Activated CD4-positive, CD25-positive, alpha-beta regulatory T cell (primary cell): Measurements from ENCODE around the gene FOXI1.
"Not testable (repeated sequence)": the region's sequence is repeated elsewhere in the genome, so short reads cannot be mapped to it uniquely, and the experiment has no call there.

Experiments
- DNase-seq, 4 experiments: peaks; one replicate each; lab custom pipeline; 2025; lab: John Stamatoyannopoulos, UW

Gene FOXI1

DNA sequence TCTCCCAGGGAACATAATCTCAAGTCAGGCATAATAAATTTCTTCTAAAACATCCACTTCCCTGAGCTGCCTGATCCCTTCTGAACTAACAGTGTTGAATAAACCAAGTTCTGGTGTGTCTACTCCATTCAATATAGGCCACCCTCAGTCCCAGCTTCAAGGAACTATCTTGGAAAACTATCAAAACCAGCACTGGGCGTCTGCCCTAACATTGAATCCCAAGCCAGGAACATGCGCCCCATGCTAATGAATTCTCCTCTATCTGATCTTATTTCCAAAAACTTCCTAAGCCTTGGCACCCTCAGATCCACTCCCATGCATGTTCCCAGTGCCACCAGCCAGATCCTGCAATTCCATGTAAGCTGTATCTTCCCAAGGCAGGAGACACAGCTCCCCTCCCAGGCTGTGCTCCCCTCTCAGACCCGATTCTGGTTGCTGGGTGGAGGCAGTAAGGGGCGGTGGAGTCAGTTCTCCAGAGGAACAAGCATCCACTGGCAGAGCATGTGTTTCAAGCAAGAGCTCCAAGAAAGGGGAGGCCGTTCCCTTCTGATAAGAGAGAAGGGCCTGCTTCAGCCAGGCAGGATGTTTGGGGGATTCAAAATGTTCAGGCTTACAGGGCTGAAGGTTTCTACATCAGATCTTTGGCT, 13.1 kb upstream of the FOXI1 start:
- DNase-seq: no peak

GRCh38 chr5:170094329-170094728, 11.4 kb upstream of the FOXI1 start:
- not testable (repeated sequence) for DNase-seq

- no peak for DNase-seq
These were observed 10.1 kb upstream of the FOXI1 start for GRCh38 chr5:170095646-170096045.

DNA sequence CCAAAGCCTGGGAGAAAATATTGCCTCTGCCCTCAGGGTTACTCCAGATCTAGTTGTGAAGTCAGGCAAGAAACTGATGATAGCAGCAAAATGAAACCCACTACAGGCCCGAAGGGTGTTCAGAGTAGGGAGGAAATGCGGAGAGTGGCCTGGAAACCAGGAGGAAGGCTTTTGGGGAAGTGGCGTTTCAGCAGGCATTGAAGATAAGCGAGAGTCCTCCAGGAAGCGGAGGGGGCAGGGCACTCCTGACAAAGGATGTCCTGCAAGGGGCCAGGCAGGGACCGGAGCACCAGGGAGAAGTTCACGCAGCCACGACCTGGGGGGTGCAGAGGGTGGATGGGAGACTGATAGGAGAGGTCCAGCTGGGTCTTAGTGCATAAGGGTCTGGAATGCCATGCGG, 7.8 kb upstream of the FOXI1 start:
- DNase-seq: no peak

GRCh38 chr5:170100066-170100943, 5.4 kb upstream of the FOXI1 start:
- peak; percentile 19 to 47 (median 35) for DNase-seq

GRCh38 chr5:170103447-170103846, 2.2 kb upstream of the FOXI1 start:
- no peak for DNase-seq

- no peak for DNase-seq
These were observed 1.4 kb upstream of the FOXI1 start for GRCh38 chr5:170104299-170104698.

DNA sequence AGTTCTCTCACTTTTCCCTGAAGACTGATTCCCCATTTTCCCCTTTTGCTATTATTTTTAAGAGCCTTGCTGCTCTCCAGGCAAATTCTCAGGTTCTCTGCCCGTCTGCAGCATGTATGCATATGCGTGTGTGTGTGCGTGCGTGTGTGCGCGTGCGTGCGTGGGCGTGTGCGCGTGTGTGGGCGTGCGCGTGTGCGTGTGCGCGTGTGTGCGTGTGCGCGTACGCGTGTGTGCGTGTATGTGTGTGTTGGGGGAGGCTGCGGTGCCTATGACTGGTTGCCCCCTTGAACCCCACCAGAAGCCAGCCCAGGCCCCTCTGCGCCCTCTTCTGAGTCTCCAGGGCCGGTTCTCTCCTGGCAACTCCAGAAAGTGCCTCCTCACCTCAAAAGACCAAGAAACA, 987 bp upstream of the FOXI1 start:
- no peak for DNase-seq

GRCh38 chr5:170107674-170108073, 2.0 kb downstream of the FOXI1 start:
- no peak for DNase-seq

DNA sequence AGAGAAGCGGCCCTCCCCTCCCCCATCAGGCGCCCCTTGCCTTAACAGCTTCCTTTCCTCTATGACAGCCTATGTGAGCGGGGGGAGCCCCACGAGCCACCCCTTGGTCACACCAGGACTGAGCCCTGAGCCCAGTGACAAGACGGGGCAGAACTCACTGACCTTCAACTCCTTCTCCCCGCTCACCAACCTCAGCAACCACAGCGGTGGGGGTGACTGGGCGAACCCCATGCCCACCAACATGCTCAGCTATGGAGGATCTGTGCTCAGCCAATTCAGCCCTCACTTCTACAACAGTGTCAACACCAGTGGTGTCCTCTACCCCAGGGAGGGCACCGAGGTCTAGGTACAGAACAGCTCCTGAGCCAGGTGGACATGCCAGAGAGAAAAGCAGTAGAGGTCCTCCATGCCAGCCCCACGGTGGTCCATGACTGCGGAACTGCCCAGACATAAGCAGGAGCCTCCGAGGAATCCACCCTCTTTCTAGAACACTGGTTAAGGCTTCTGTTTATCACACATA, 2.6 kb downstream of the FOXI1 start:
- DNase-seq: no peak

- DNase-seq: no peak
These were observed 3.6 kb downstream of the FOXI1 start for GRCh38 chr5:170109059-170110031.

DNA sequence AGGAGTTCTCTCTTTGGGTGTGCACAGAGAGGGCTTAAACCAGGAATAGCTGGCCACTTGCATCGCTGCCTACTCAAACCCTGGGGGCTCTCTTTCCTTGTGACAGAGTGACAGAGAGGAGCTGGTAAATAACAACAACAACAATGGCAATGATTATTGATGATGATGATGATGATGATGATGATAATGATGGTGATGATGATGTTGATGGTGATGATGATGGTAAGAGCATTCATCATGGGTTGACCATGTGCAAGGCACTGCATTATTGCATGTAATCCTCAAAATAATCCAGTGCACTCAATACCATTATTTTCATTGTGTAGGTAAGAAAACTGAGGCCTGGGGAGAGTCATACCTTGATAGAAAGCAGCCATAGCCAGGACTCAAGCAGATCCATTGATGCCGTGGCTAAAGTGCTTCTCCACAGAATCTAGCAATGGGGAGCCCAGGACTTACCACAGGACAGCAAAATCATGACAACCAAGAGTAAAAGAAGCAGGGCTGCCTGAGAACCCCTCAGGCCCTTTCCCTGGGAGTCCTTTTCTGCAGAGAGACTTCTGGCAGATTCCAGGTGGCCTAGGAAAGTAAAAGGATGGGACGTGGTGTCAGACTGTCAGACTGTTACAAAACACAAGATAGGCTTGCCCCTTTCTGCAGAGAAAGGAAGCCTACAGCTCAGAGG, 4.8 kb downstream of the FOXI1 start:
- no peak for DNase-seq

DNA sequence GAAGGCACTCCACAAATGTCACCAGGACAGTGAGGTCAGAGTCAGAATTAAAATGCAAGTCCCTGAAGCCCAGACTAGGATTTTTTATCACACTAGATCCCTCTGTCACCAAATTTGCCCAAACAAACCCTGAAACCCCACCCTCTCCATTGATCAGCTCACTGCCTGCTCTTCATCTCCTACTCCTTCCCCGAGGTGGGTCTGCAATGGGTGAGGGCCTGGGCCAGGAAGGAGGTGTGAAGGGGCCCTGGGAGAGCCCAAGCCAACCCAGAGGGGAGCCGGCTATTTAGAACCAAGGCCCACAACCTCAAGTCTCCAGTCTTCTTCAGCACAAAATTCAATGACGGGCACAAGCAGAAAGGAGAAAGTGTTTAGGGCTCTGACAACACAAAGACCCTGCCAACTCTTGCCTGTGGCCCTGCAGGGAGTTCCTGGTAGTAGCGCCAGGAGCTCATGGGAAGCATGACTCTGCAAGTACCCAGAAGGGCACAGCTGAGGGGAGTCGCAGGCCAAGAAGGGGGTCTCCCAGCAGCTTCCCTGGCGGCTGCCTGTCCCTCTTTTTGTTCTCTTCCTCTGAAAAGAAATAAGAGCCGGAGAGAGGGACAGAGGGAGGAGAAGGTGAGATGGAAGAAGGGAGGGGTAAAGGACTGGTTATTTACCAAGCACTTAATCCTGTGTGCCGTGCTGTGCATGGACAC, 5.5 kb downstream of the FOXI1 start:
- DNase-seq: no peak

- no peak for DNase-seq
These were observed 7.3 kb downstream of the FOXI1 start for GRCh38 chr5:170112876-170113521.

- no peak for DNase-seq
These were observed 7.8 kb downstream of the FOXI1 start for GRCh38 chr5:170113522-170113900.

DNA sequence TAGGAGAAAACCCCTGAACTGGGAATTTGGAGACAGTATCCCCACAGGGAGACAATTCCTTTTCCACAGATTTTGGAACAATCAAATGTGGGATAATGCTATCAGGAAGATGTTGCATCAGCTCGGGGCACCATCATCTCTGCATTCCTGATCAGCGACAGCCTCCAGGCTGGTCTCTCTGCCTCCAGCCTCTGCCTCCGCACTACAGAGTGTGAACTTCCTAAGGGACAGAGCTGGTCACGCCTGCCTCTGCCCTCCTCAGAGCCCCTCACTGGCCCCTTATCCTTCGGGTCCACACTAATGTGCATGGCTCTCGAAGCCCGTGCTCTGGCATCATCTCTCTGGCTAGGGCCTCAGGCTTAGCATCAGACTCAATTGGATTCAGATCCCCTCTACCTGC, 8.6 kb downstream of the FOXI1 start:
- DNase-seq: no peak

GRCh38 chr5:170115925-170116324, 10.2 kb downstream of the FOXI1 start:
- no peak for DNase-seq

DNA sequence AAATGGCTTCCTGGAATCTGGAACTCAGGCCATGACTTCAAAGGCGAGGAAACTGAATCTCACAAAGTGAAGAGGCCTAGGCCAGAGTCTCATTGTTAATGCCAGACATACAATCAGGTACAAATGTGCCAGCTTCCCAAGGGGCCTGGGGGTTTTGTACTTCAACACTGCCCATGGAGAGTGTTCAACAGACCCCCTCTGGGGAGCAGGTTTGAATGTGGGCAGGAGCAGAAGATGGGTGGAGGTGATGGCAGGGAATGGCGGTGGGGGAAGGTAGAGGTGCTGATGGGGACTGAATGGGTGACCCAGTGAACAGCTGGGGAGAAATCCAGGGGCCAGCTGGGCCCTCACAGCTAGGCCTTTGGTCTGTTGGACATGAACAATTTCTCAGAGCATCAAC, 12.0 kb downstream of the FOXI1 start:
- DNase-seq: no peak

DNA sequence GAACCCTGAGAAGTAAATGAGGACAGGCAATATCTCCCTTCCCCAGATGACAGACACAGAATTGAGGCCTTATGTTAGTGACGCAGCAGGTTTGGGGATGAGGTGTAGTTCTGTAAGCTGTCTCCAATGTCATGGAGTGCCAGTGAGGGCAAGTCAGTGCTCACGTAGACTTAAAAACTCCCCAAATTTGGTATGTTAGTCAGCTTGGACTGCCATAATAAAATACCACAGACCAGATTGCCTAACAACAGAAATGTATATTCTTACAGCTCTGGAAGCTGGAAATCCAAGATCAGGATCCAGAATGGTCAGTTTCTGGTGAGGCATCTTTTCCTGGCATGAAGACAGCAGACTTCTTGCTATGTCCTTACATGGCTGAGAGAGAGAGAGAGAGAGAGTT, 14.9 kb downstream of the FOXI1 start:
- DNase-seq: no peak

- DNase-seq: no peak
These were observed 15.6 kb downstream of the FOXI1 start for GRCh38 chr5:170121321-170121720.
